SKM-1 (cell line): Measurements from ENCODE around the gene SNPH.
"Not testable (repeated sequence)": the region's sequence is repeated elsewhere in the genome, so short reads cannot be mapped to it uniquely, and the experiment has no call there.

Experiments used
- DNase-seq: peaks from one replicate; lab custom pipeline; 2025; ENCODE audit not compliant: unreplicated experiment; lab: John Stamatoyannopoulos, UW

SNPH gene, protein sequence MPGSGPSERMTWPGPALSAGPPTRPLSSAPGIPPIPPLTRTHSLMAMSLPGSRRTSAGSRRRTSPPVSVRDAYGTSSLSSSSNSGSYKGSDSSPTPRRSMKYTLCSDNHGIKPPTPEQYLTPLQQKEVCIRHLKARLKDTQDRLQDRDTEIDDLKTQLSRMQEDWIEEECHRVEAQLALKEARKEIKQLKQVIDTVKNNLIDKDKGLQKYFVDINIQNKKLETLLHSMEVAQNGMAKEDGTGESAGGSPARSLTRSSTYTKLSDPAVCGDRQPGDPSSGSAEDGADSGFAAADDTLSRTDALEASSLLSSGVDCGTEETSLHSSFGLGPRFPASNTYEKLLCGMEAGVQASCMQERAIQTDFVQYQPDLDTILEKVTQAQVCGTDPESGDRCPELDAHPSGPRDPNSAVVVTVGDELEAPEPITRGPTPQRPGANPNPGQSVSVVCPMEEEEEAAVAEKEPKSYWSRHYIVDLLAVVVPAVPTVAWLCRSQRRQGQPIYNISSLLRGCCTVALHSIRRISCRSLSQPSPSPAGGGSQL

GRCh38 chr20:1266167-1266973 is at the start of gene SNPH:
Gene SNPH (plus strand): TSS chr20:1266294. CDS start chr20:1296240, 29,946 bp downstream.
- DNase-seq = peak; percentile 11

GRCh38 chr20:1216527-1217427 is 49.3 kb upstream of the SNPH start:
- not testable (repeated sequence) for DNase-seq

GRCh38 chr20:1222750-1223149 is 43.3 kb upstream of the SNPH start:
- DNase-seq = not testable (repeated sequence)

GRCh38 chr20:1224205-1224890 is 41.7 kb upstream of the SNPH start:
- no peak for DNase-seq

GRCh38 chr20:1225263-1225782 is 40.8 kb upstream of the SNPH start:
- DNase-seq = no peak

GRCh38 chr20:1225783-1226654 is 40.1 kb upstream of the SNPH start, which contains the start of gene RAD21L1:
Gene RAD21L1 (plus strand): TSS chr20:1226044. CDS start chr20:1228454, 2,410 bp downstream.
- no peak for DNase-seq

DNA sequence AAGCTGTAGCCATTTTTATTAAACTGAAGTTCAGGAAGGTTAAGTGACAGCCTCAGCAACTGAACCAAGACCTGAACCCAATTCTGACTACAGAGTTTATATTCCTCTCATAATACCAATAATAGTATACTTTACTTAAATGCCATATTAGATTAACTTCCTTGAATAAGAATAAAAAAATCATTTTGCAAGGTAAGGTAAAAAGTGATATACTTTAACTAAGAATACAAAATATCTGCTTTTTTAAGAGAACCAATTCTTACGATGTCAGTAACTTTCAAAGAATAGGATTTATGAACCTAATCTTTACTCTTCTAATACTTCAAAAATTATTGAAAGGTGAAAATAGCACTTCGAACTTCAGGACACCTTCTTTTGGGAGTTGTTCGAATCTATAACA is 36.6 kb upstream of the SNPH start:
- DNase-seq = no peak

DNA sequence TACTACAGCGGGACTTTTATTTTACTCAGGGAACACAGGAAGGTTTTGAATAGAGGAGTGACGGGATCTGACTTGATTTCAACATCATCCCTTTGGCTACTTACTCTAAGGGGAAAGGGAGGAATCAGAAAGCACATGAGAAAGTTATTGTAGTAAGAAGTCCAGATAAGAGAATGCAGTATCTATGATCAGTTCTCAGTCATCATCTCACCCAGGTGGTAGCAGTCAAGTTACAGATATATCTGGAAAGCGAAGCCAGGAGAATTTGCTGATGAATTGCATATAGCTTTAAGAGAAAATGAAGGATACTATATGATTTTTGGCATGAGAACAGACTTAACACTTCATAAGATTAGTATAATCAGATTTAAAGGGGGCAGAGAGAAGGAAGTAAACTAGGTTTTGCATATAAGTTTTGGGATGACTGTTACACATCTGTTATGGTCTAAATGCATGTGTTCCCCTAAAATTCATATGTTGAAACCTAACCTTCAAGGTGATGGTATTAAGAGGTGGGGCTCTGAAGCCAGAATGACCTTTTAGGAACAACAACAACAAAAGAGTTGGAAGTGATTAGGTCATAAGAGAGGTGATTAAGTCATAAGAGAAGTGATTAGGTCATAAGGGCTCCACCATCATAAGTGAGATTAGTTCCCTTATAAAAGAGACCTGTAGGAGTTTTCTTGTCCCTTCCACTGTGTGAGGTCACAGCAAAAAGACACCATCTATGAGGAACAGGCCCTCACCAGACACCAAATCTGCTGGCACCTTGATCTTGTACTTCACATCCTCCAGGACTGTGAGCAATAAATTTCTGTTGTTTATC is 33.6 kb upstream of the SNPH start:
- DNase-seq = no peak

DNA sequence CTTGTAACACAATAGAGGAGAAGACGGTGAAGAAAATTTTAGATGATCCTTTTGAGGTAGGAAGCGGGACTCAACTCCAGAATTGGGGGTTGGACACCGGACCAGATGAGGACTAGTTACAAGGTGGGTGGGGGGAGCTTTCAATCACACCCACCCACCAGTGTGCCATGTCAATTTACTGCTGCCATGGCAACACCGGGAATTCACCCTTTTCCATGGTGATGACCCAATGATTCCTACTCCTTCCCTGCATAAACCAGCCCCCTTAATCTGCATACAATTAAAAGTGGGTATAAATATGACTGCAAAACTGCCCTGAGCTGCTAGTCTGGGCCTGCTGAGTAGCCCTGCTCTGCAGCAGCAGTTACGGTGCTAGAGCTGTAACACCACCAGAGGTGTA is 25.5 kb upstream of the SNPH start:
- DNase-seq = no peak

DNA sequence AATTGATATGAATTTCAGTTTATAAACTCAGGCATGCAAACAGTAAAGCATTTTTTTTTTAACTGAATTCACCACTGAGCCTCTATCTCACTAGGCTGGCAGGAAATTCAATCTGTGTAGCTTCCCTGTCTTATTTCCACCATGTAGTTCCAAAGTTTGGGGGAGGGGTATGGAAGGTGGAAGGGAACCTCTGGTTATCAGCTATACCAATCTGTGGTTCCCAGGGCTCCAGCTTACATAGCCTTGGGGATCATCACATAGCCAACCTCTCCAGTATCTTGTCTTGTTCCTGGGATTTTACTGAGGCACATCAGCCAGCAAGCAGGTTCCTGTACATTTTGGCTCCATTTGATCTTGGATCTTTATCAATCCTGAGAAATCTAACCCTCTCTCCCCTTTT is 24.6 kb upstream of the SNPH start:
- no peak for DNase-seq

GRCh38 chr20:1242099-1242498 is 24.0 kb upstream of the SNPH start:
- no peak for DNase-seq

- no peak for DNase-seq
Observed at GRCh38 chr20:1242530-1242929, 23.6 kb upstream of the SNPH start.

DNA sequence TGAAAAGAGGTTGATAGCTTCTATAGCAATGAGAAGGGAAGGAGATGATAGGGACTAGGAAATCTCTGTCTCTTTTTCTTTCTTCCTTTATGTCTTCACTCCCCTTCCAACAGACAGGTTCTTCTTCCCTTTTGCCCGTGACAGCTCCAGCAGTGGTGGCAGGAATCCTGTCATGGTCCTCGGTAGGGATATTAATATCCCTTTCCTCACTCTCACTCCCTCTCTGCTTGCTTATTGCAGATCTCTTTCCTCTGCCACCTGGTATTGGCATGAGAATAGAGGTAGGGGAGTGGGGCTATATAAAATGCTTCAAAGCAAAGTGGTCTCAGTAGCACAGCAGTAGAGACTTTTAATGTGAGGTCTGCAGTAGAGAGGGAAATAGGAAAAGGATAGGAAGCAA is 20.5 kb upstream of the SNPH start:
- DNase-seq = no peak

DNA sequence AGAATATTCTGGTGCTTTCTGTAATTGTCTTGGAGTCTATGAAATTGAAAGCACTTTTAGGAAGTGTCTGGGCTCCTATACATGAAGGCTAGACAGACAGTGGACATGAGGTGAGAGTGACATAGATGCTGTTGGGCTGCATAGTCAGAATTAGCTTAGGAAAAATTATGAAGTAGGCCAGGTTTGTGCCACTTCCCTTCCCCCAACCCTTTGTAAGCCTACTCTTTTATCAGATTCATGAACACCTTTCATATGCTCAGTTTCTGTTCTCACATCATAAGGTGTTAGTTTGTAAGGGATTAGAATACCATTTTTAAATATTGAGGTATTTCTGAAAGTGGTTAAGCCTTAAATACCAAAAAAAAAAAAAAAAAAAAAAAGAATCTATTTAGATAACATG is 18.4 kb upstream of the SNPH start:
- DNase-seq = no peak

DNA sequence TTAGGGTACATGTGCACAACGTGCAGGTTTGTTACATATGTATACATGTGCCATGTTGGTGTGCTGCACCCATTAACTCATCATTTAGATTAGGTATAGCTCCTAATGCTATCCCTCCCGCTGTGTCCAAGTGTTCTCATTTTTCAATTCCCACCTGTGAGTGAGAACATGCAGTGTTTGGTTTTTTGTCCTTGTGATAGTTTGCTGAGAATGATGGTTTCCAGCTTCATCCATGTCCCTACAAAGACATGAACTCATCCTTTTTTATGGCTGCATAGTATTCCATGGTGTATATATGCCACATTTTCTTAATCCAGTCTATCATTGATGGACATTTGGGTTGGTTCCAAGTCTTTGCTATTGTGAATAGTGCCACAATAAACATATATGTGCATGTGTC is 15.8 kb upstream of the SNPH start:
- not testable (repeated sequence) for DNase-seq

GRCh38 chr20:1252416-1252815 is 13.7 kb upstream of the SNPH start:
- DNase-seq = no peak

DNA sequence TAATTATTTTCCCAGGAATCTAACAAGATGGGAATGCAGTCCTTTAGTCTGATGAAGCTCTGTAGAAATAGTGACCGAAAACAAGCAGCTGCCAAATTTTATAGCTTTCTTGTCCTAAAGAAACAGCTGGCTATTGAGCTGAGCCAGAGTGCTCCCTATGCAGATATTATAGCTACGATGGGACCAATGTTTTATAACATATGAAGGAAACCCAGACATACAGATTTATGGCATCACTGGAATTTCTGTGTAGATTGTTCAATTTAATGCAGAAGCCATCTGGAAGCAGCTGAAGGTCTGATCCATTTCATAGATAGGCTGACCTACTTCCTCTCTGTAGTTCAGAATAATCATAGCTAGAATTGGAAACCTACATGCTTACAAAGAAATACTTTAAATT is 11.8 kb upstream of the SNPH start:
- DNase-seq = no peak

GRCh38 chr20:1255675-1256074 is 10.4 kb upstream of the SNPH start:
- no peak for DNase-seq
